HEK293T (cell line): Measurements from ENCODE around the gene FGF14.

Experiments used
- CTCF ChIA-PET: fragments of 350-600 bp; formaldehyde crosslinking; extraction: SDS; loops from one replicate; lab custom pipeline; 2021; ENCODE audit warnings: antibody characterized with exemption, inconsistent platforms; lab: Yijun Ruan, JAX
- POLR2A ChIA-PET: fragments of 350-600 bp; formaldehyde crosslinking; extraction: SDS; loops from one replicate; lab custom pipeline; 2020; ENCODE audit warnings: antibody characterized with exemption, inconsistent platforms; lab: Yijun Ruan, JAX
- DNase-seq: peaks from one replicate; pipeline ENCODE4 v3.0.0; 2012; ENCODE audit warnings: mixed read lengths; ENCODE audit errors: extremely low spot score
- ARNT ChIP-seq: fragments of 450-650 bp; IDR thresholded peaks from 2 replicates; pipeline ENCODE4 v1.6.1; 2017; ENCODE audit warnings: mild to moderate bottlenecking
- BHLHE40 ChIP-seq: fragments of 450-650 bp; IDR thresholded peaks from 2 replicates; pipeline ENCODE4 v1.6.1; 2016; ENCODE audit warnings: mild to moderate bottlenecking, moderate library complexity, borderline replicate concordance
- CTBP1 ChIP-seq: fragments of 450-650 bp; IDR thresholded peaks from 2 replicates; pipeline ENCODE4 v1.6.1; 2016; ENCODE audit warnings: borderline replicate concordance
- ELF4 ChIP-seq: fragments of 450-650 bp; IDR thresholded peaks from 2 replicates; pipeline ENCODE4 v1.6.1; 2017; ENCODE audit warnings: antibody characterized with exemption
- FOXA1 ChIP-seq: fragments of 450-650 bp; IDR thresholded peaks from 2 replicates; pipeline ENCODE4 v1.6.1; 2016; ENCODE audit warnings: mild to moderate bottlenecking
- FOXK2 ChIP-seq: fragments of 450-650 bp; IDR thresholded peaks from 2 replicates; pipeline ENCODE4 v1.6.1; 2016; ENCODE audit warnings: mild to moderate bottlenecking
- FOXM1 ChIP-seq: fragments of 450-650 bp; IDR thresholded peaks from 2 replicates; pipeline ENCODE4 v1.6.1; 2017; ENCODE audit warnings: mild to moderate bottlenecking, borderline replicate concordance
- HDGF ChIP-seq: fragments of 450-650 bp; IDR thresholded peaks from 2 replicates; pipeline ENCODE4 v1.6.1; 2017; ENCODE audit warnings: antibody characterized with exemption, borderline replicate concordance
- L3MBTL2 ChIP-seq: fragments of 450-650 bp; conservative IDR thresholded peaks from 2 replicates; pipeline ENCODE4 v1.6.1; 2016; ENCODE audit warnings: mild to moderate bottlenecking
- LEF1 ChIP-seq: fragments of 450-650 bp; IDR thresholded peaks from 2 replicates; pipeline ENCODE4 v1.6.1; 2017; ENCODE audit warnings: mild to moderate bottlenecking, borderline replicate concordance
- NFRKB ChIP-seq: fragments of 450-650 bp; IDR thresholded peaks from 2 replicates; pipeline ENCODE4 v1.6.1; 2016; ENCODE audit warnings: mild to moderate bottlenecking, moderate library complexity
- PKNOX1 ChIP-seq: fragments of 450-650 bp; IDR thresholded peaks from 2 replicates; pipeline ENCODE4 v1.6.1; 2016
- SP1 ChIP-seq: fragments of 450-650 bp; IDR thresholded peaks from 2 replicates; pipeline ENCODE4 v1.6.1; 2017
- SUZ12 ChIP-seq: fragments of 450-650 bp; IDR thresholded peaks from 2 replicates; pipeline ENCODE4 v1.6.1; 2016; ENCODE audit warnings: mild to moderate bottlenecking
- TARDBP ChIP-seq: fragments of 450-650 bp; IDR thresholded peaks from 2 replicates; pipeline ENCODE4 v1.6.1; 2016
- ZNF384 ChIP-seq: fragments of 450-650 bp; IDR thresholded peaks from 2 replicates; pipeline ENCODE4 v1.6.1; 2016

FGF14 gene

DNA sequence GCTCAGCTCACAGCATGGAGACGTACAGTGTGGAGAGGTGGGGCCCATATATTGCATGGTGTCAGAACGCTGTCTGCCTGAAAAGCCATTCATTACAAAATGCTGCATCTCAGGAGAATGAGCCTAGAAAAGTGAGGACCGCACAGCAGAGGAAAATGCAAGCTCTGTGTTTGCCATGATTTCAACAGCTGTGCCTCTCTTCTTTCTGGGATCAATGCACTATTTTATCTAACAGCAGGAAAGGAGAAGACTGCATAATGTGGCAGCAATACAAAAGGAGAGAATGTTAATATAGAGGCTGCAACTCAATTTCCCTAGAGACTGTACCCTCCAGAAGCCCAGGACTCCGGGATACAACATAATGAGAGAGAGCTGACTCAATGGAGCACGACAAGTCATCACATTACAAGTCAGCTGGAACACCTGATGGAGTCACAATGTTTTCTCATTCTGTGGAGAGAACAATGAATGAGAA, 368.0 kb downstream of the FGF14 start:
- no peak for DNase-seq
- ChIA-PET CTCF (no interaction called here), POLR2A (no interaction called here)
- TF ChIP-seq L3MBTL2 (no peak), FOXK2 (no peak), SUZ12 (no peak), ARNT (no peak), NFRKB (no peak), BHLHE40 (no peak), CTBP1 (no peak), TARDBP (no peak), SP1 (no peak), ELF4 (no peak), FOXA1 (no peak), LEF1 (no peak), HDGF (no peak), PKNOX1 (no peak), ZNF384 (no peak), FOXM1 (no peak)

- DNase-seq, result no peak
- POLR2A ChIA-PET, result interaction anchor here (0.6 kb wide), 1 partner anchor 85 kb away, joined by 3 read pairs; no protein-coding TSS in a partner anchor
- CTCF ChIA-PET, result no interaction called here
- TF ChIP-seq PKNOX1 (no peak), BHLHE40 (no peak), FOXM1 (no peak), LEF1 (no peak), ARNT (no peak), ZNF384 (no peak), SUZ12 (no peak), FOXA1 (no peak), TARDBP (no peak), SP1 (no peak), L3MBTL2 (no peak), CTBP1 (no peak), NFRKB (no peak), HDGF (no peak), ELF4 (no peak), FOXK2 (no peak)
These were observed 368.5 kb downstream of the FGF14 start for GRCh38 chr13:102033386-102033785.

GRCh38 chr13:102028868-102029267, 373.0 kb downstream of the FGF14 start:
- DNase-seq, result no peak
- CTCF ChIA-PET, result no interaction called here
- POLR2A ChIA-PET, result no interaction called here
- no peak for TF ChIP-seq CTBP1
- TF ChIP-seq HDGF, result no peak
- TF ChIP-seq SP1, result no peak
- no peak for TF ChIP-seq LEF1
- TF ChIP-seq SUZ12, result no peak
- TF ChIP-seq FOXA1, result no peak
- TF ChIP-seq L3MBTL2, result no peak

DNA sequence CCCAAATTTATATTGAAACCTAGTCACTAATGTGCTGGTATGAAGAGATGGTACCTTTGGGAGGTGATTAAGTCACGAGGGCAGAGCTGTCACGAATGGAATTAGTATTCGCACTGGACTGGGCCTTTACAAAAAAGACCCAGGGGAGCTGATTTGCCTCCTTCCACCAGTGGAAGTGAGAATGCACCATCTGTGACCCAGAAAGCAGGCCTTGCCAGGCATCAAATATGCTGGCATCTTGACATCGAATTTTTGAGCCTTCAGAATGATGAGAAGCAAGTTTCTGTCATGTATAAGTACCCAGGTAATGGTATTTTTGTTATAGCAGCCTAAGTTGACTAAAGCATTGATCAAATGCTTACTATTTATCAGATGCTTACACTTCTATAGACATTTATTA, 373.6 kb downstream of the FGF14 start:
- no peak for TF ChIP-seq SP1
- no peak for TF ChIP-seq PKNOX1
- no peak for TF ChIP-seq FOXA1
- no peak for TF ChIP-seq TARDBP
- TF ChIP-seq L3MBTL2, result no peak
- no peak for TF ChIP-seq HDGF
- no peak for TF ChIP-seq FOXK2
- no peak for TF ChIP-seq LEF1
- TF ChIP-seq CTBP1, result no peak
- no peak for TF ChIP-seq BHLHE40
- TF ChIP-seq FOXM1, result no peak
- TF ChIP-seq NFRKB, result no peak
- TF ChIP-seq ZNF384, result no peak
- TF ChIP-seq ARNT, result no peak
- ChIA-PET CTCF (no interaction called here), POLR2A (no interaction called here)
- no peak for DNase-seq

- CTCF ChIA-PET, result no interaction called here
- TF ChIP-seq ELF4 (no peak), ZNF384 (no peak), TARDBP (no peak), PKNOX1 (no peak)
- DNase-seq, result no peak
- POLR2A ChIA-PET, result no interaction called here
These were observed 380.1 kb downstream of the FGF14 start for GRCh38 chr13:102021777-102022176.

GRCh38 chr13:102020611-102021216, 381.1 kb downstream of the FGF14 start:
- POLR2A ChIA-PET, result no interaction called here
- CTCF ChIA-PET, result no interaction called here
- TF ChIP-seq ARNT (no peak), FOXK2 (no peak), BHLHE40 (no peak), SUZ12 (no peak)
- no peak for DNase-seq
